ENCODE measurements around the gene ARHGEF12.

DNA sequence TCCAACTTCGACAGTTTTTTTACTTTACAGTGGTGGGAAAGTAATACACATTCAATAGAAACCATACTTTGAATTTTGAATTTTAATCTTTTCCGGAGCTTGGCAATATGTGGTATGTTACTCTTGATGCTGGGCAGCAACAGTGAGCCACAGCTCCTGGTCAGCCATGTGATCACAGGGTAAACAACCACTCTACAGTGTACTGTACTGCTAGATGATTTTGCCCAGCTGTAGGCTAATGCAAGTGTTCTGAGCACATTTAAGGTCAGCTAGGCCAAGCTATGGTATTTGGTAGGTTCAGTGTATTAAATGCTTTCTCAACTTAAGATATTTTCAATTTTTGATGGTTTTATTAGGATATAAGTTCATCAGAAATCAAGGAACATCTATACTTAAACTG, 126.6 kb downstream of the ARHGEF12 start:
- TF ChIP-seq, protein P1, sequence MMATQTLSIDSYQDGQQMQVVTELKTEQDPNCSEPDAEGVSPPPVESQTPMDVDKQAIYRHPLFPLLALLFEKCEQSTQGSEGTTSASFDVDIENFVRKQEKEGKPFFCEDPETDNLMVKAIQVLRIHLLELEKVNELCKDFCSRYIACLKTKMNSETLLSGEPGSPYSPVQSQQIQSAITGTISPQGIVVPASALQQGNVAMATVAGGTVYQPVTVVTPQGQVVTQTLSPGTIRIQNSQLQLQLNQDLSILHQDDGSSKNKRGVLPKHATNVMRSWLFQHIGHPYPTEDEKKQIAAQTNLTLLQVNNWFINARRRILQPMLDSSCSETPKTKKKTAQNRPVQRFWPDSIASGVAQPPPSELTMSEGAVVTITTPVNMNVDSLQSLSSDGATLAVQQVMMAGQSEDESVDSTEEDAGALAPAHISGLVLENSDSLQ (IDR thresholded peaks at IDR 0.05), result no peak
- TF ChIP-seq FOXM1 (IDR thresholded peaks at IDR 0.05; ENCODE audit: borderline replicate concordance), result no peak
- TF ChIP-seq TARDBP (IDR thresholded peaks at IDR 0.05), result no peak
- TF ChIP-seq CTBP1 (IDR thresholded peaks at IDR 0.05; ENCODE audit: borderline replicate concordance), result no peak
- no peak for TF ChIP-seq SP1 (IDR thresholded peaks at IDR 0.05)
- no peak for TF ChIP-seq ZNF384 (IDR thresholded peaks at IDR 0.05)
- TF ChIP-seq ELF4 (IDR thresholded peaks at IDR 0.05), result no peak
- no peak for TF ChIP-seq NFRKB (IDR thresholded peaks at IDR 0.05)
- TF ChIP-seq SUZ12 (IDR thresholded peaks at IDR 0.05), result no peak
